ENCODE data around the gene KCNA2. TPM values are rescaled to one million over a fixed set of nuclear protein-coding genes. Genes with fewer than 3 reads are reported as not detected.

The KCNA2 gene
- total RNA-seq, 2 experiments from 2014 or later, result 1.4 to 2.2 TPM

DNA sequence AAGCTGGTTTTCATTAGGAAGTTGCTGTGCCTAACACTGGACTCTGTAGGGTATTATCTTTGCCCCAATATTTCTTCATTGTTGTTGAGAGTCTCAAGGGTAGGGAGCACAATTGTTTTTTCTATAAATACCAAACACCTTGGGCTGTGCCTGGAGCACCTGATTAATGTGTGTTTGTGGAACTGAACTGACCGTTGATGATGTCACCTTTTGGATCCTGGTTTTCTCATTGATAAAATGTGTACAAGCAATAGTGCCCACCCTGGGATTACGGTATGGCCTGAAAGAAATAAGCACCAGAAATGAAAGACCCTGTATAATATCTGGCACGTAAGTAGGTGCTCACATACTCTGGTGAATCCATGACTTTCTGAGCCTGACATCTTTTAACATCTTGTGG lies 39.3 kb downstream of the KCNA2 start:
- Mint-ChIP-seq H3K27ac (no peak overlapping the region), H3K27me3 (ENCODE audit: low read depth) (peaks cover 31% of the 10 kb centered on the region), H3K4me1 (ENCODE audit: low read depth) (no peaks in the 10 kb centered on the region), H3K4me3 (no peak overlapping the region), H3K36me3 (ENCODE audit: low read depth) (no peaks in the 10 kb centered on the region), H3K9me3 (ENCODE audit: insufficient read depth) (no peaks in the 10 kb centered on the region)
- DNase-seq, result no peak
- ATAC-seq, result no peak
- ChIA-PET POLR2A (no interaction called here), CTCF (interaction anchor here (2.3 kb wide), 1 partner anchor 53 kb away, joined by 9 read pairs; no protein-coding TSS in a partner anchor)

DNA sequence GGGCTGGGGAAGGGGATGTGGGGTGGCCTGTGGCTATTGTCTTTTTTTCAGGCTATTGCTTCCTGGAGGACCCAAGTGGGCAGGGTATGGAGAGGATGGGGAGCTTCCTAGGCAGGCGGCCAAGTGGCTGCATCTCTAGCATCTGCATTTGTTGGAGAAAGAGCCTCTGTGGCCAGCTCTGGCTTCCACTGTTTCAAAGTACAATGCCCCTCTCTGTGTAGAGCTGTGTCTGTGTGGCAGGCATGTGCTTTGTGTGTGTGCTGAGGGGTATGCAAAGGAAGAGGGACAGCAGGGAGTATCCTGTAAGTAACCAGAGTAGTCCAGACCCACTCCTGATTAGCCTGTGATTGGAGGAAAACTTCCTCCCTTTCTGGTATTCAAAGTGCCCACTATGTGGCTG lies 40.6 kb downstream of the KCNA2 start:
- no peak overlapping the region for H3K4me3 Mint-ChIP-seq

DNA sequence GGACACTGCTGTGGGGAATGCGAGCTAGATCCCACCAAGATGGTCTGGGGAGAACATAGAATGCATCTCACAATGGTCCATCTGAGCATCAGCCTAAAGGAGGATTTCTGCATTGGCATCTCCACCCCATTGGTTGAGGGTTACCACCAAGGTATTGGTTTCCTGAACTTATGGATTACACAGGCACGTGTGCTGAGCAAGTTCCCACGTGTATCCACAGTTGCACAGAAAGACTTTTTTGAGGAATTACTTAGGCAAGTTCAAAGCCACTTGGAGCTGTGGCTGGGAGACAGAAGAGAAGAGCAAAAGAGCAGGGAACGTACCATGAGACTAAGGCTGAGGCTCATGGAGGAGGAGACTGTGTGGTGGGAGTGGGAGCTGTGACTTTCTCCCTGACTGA lies 43.1 kb downstream of the KCNA2 start:
- H3K9me3 Mint-ChIP-seq (ENCODE audit: insufficient read depth), result no peaks in the 10 kb centered on the region
- no peaks in the 10 kb centered on the region for H3K4me1 Mint-ChIP-seq (ENCODE audit: low read depth)
- no peak overlapping the region for H3K4me3 Mint-ChIP-seq
- ATAC-seq, result no peak
- H3K36me3 Mint-ChIP-seq (ENCODE audit: low read depth), result no peaks in the 10 kb centered on the region
- CTCF ChIA-PET, result interaction anchor here (0.8 to 2.2 kb wide), 3 partner anchors 8 to 67 kb away, joined by 3 to 10 read pairs (median 3); no protein-coding TSS in a partner anchor
- DNase-seq, result no peak
- POLR2A ChIA-PET, result interaction anchor here (1.1 kb wide), 1 partner anchor 11 kb away, joined by 3 read pairs; no protein-coding TSS in a partner anchor
- no peak overlapping the region for H3K27ac Mint-ChIP-seq
- peaks cover 22% of the 10 kb centered on the region for H3K27me3 Mint-ChIP-seq (ENCODE audit: low read depth)

More for the DNA sequence above, 40.6 kb downstream of the KCNA2 start:
- peaks cover 23% of the 10 kb centered on the region for H3K27me3 Mint-ChIP-seq (ENCODE audit: low read depth)
- H3K4me1 Mint-ChIP-seq (ENCODE audit: low read depth), result no peaks in the 10 kb centered on the region
- ATAC-seq (no peak), DNase-seq (no peak)
- no peaks in the 10 kb centered on the region for H3K9me3 Mint-ChIP-seq (ENCODE audit: insufficient read depth)
- ChIA-PET CTCF (interaction anchor here (2.2 kb wide), 1 partner anchor 70 kb away, joined by 10 read pairs; no protein-coding TSS in a partner anchor), POLR2A (no interaction called here)
- no peak overlapping the region for H3K27ac Mint-ChIP-seq
- H3K36me3 Mint-ChIP-seq (ENCODE audit: low read depth), result no peaks in the 10 kb centered on the region

DNA sequence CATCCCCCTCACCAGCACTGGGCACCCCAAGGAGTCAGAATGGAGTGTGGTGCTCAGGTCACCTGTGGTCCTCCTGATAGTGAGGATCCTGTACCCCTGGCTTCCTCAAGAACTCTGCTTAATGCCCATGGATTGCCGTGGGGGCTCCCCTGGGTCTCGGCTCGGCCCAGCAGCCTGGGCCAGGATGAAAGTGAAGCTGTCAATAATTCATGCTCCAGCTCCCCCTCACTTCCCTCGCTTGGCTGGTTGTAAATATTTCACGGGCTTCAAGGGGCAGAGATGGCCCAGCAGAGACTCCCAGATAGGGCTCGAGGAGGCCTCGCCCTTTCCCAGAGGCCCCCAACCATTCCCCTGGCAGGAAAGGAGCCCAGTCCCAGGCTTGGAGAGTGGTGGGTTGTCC lies 44.6 kb downstream of the KCNA2 start:
- H3K9me3 Mint-ChIP-seq (ENCODE audit: insufficient read depth), result no peaks in the 10 kb centered on the region
- peaks cover 24% of the 10 kb centered on the region for H3K27me3 Mint-ChIP-seq (ENCODE audit: low read depth)
- ATAC-seq, result no peak
- no peak for DNase-seq
- no peak overlapping the region for H3K4me3 Mint-ChIP-seq
- no peaks in the 10 kb centered on the region for H3K36me3 Mint-ChIP-seq (ENCODE audit: low read depth)
- no peaks in the 10 kb centered on the region for H3K4me1 Mint-ChIP-seq (ENCODE audit: low read depth)
- ChIA-PET POLR2A (no interaction called here), CTCF (interaction anchor here (0.8 kb wide), 1 partner anchor 219 kb away, joined by 3 read pairs; no protein-coding TSS in a partner anchor)
- no peak overlapping the region for H3K27ac Mint-ChIP-seq

DNA sequence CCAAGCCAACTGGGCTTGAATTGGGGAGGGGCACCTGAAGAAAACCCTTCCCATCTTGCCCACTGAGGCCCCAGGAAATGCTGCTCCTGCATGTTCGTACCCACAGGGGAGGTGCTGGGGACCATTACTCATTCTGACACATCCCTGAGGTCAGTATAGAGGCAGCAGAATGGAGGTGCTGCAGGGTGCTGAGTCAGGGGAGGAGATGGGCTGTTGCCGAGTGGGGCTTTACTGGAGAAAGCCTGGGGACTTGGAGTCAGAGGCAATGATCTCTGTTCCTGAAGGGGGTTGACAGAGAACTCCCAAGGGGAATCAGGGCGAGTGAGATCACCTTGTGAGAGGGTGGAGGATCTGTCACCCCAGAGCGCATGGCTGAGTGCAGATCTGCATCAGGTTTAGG lies 47.0 kb downstream of the KCNA2 start:
- H3K9me3 Mint-ChIP-seq (ENCODE audit: insufficient read depth), result no peaks in the 10 kb centered on the region
- H3K36me3 Mint-ChIP-seq (ENCODE audit: low read depth), result no peaks in the 10 kb centered on the region
- H3K4me1 Mint-ChIP-seq (ENCODE audit: low read depth), result peaks cover 2% of the 10 kb centered on the region
- H3K27me3 Mint-ChIP-seq (ENCODE audit: low read depth), result peaks cover 38% of the 10 kb centered on the region
- no peak overlapping the region for H3K27ac Mint-ChIP-seq
- H3K4me3 Mint-ChIP-seq, result no peak overlapping the region
- DNase-seq, result no peak
- POLR2A ChIA-PET, result no interaction called here
- CTCF ChIA-PET, result no interaction called here
- no peak for ATAC-seq

DNA sequence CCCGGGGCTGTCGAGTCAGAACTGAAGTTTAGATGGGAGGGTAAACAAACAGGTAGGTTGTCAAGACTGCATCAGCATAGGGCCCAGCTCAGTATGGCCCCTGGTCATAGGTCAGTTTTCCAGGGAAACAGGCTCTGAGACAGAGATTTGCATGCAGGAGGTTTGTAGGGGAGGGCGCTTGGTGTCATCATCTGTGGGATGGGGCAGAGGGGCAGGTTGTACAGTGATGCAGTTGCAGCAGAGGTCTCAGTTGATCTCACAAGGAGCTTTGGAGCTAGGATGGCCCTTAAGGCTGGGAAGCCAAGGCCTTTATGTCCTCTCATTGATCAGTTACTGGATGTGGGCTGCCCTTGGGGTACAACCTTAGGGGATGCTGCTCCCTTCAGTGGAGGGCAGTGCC lies 48.7 kb downstream of the KCNA2 start:
- DNase-seq (no peak), ATAC-seq (no peak)
- Mint-ChIP-seq H3K4me3 (no peak overlapping the region), H3K4me1 (ENCODE audit: low read depth) (peaks cover 2% of the 10 kb centered on the region), H3K9me3 (ENCODE audit: insufficient read depth) (no peaks in the 10 kb centered on the region), H3K27ac (no peak overlapping the region), H3K36me3 (ENCODE audit: low read depth) (no peaks in the 10 kb centered on the region), H3K27me3 (ENCODE audit: low read depth) (peaks cover 50% of the 10 kb centered on the region)
- CTCF ChIA-PET, result interaction anchor here (0.8 to 4.3 kb wide), 5 partner anchors 37 to 224 kb away, joined by 3 to 44 read pairs (median 9); no protein-coding TSS in a partner anchor
- POLR2A ChIA-PET, result no interaction called here

DNA sequence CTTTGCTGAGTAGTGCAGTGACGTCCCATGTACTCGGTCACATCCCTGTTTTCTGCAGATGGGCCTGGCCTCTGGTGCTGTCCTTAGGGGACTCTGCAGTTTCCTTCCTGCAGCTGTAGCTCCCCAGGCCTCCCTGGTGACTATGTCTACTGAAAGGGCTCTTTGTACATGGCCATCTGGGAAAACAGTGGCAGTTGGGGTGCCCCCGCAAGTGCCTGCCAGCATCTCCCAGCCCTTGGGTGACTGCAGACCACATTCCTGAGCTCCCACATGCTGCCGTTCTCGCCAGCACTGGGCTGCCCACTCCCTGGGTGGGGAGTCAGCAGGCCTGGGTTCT lies 49.7 kb downstream of the KCNA2 start:
- CTCF ChIA-PET, result interaction anchor here (1.0 to 4.3 kb wide), 10 partner anchors 14 to 225 kb away, joined by 3 to 44 read pairs (median 6); partner anchors contain the start of gene KCNA2

DNA sequence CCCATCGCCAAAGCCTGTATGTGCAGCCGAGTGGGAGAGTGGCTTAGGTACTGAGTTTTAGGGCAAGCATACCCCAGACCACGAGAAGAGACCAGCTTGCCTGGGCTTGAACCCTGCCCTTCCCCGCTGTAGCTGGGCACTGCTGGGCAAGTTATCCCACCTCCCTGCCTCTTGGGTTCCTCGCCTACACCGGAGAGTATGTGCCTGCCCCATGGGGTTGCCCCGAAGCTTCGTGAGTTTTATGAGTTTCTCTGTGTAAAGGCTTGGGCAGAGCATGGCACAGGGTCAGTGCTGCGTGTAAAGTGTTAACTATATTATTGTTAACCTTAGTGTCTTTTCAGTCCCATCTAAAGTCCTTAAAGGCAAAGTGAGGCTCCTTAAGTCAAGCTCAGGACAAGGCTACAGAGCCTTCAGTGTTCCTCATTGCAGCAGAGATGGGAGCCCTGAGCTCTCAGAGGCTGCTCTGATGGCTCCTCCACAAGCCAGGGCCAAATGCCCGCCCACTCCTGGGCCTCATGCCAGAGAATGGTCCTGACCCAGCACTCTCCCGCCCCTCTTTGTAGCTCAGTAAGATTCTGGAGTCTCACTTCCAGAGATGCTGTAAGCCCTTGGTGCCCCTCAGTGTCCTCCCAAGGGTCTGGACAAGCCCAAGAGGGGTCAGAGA lies 50.2 kb downstream of the KCNA2 start:
- Mint-ChIP-seq H3K4me3 (no peak overlapping the region), H3K36me3 (ENCODE audit: low read depth) (no peaks in the 10 kb centered on the region), H3K4me1 (ENCODE audit: low read depth) (peaks cover 2% of the 10 kb centered on the region), H3K27ac (no peak overlapping the region), H3K27me3 (ENCODE audit: low read depth) (peaks cover 51% of the 10 kb centered on the region), H3K9me3 (ENCODE audit: insufficient read depth) (no peaks in the 10 kb centered on the region)
- peak; percentile 19 for ATAC-seq
- ChIA-PET POLR2A (no interaction called here), CTCF (interaction anchor here (0.6 to 4.3 kb wide), 26 partner anchors 9 to 436 kb away, joined by 3 to 44 read pairs (median 4); partner anchors contain the start of gene KCNA2)
- no peak for DNase-seq

More for the DNA sequence above, 49.7 kb downstream of the KCNA2 start:
- Mint-ChIP-seq H3K9me3 (ENCODE audit: insufficient read depth) (no peaks in the 10 kb centered on the region), H3K4me1 (ENCODE audit: low read depth) (peaks cover 2% of the 10 kb centered on the region), H3K27ac (no peak overlapping the region), H3K4me3 (no peak overlapping the region), H3K27me3 (ENCODE audit: low read depth) (peaks cover 50% of the 10 kb centered on the region), H3K36me3 (ENCODE audit: low read depth) (no peaks in the 10 kb centered on the region)
- ATAC-seq (no peak), DNase-seq (no peak)
- POLR2A ChIA-PET, result no interaction called here

DNA sequence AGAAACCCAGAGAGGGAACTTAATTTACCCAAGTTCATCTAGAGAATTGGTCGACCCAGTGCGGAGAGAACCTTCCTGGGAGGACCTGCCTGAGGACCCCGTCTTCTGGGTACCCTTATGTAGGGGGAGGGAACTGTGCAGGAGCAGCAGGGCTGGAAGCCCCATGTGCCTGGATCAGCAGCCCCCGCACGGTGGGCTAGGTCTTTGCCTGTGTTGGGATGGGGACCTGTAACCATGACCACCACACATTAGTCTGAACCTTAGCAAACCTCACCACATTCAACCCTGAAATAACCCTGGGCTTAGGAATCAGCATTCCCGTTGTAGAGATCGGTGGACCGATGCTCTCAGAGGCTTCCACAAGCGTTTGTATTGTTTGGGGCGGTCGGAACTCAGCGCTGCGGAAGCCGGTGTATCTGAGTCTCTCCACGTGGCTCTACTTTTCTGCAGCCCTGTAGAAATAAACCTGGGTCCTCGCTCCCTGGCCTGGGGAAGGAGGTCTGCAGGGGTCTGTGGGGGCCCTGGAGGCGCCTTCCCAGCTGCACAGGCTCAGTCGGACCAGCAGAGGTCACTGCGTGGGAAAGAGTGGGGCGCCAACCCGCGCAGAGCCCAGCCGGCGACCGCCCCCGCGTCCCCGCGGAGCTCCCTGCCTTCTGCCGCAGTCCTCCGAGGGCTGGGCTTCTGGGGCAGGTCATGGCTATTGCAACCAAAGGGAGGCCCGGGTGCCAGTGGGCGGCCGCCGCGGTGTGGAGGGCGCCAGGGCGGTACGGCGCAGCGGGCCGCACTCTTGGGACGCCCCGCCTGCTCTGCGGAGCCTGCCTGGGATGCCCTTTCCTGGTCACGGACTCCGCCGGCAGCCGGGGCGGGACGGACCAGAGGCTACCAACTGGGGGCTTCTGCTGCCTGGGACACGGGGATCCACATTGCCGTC lies 51.0 kb downstream of the KCNA2 start:
- DNase-seq, result peak; percentile 62
- POLR2A ChIA-PET, result no interaction called here
- CTCF ChIA-PET, result interaction anchor here (0.6 to 4.3 kb wide), 27 partner anchors 8 to 437 kb away, joined by 3 to 44 read pairs (median 4); partner anchors contain the start of gene KCNA2
- Mint-ChIP-seq H3K4me3 (no peak overlapping the region), H3K27me3 (ENCODE audit: low read depth) (peaks cover 51% of the 10 kb centered on the region), H3K27ac (no peak overlapping the region), H3K9me3 (ENCODE audit: insufficient read depth) (no peaks in the 10 kb centered on the region), H3K4me1 (ENCODE audit: low read depth) (peaks cover 2% of the 10 kb centered on the region), H3K36me3 (ENCODE audit: low read depth) (no peaks in the 10 kb centered on the region)
- ATAC-seq, result peak; percentile 84

DNA sequence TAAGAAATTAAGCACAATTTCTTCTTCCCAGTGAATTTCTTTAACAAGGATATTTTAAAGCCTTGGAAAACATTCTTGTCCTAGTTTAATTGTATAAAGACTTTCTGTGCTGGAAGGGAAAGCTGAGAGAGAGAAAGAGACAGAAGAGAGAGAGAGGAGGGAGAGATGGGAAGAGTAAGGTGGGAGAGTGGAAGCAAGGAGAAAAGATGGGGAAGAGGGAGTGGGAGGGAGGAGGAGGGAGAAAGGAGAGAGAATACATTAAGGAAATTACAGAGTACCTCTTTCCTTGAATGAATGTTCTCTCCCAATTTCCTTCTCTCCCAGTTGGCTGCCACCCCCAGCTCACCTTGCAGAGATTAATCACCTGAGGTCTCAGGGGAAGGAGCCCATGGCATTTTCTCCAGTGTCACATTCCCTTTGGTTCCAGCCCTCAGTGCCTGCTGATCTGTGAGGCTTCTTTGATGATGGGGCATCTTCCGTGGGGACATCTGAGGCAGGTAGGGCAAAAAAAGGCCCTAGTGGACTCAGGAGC lies 54.8 kb downstream of the KCNA2 start:
- H3K27ac Mint-ChIP-seq, result no peak overlapping the region
- no peak for DNase-seq
- H3K36me3 Mint-ChIP-seq (ENCODE audit: low read depth), result no peaks in the 10 kb centered on the region
- H3K9me3 Mint-ChIP-seq (ENCODE audit: insufficient read depth), result no peaks in the 10 kb centered on the region
- CTCF ChIA-PET, result no interaction called here
- peaks cover 2% of the 10 kb centered on the region for H3K4me1 Mint-ChIP-seq (ENCODE audit: low read depth)
- H3K4me3 Mint-ChIP-seq, result no peak overlapping the region
- POLR2A ChIA-PET, result no interaction called here
- no peak for ATAC-seq
- H3K27me3 Mint-ChIP-seq (ENCODE audit: low read depth), result peaks cover 32% of the 10 kb centered on the region

DNA sequence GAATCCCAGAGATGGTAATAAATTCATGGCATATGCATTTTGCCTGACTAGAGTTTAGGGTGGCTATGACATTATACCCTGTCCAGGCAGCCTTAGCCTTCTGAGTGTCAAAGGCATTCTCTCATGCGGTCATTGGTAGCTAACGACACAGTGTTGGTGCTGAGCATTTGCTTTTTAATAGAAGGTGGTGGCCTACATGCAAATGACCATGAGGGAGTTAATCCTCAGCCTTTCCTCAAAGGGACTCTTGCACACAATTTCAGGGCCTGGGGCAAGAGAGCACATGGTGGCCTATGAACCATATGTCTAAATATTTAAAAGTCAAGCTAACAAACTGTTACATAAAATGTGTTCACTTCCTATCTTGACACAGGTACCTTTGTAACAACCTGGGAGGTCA lies 56.3 kb downstream of the KCNA2 start:
- H3K4me1 Mint-ChIP-seq (ENCODE audit: low read depth), result no peaks in the 10 kb centered on the region
- H3K27me3 Mint-ChIP-seq (ENCODE audit: low read depth), result peaks cover 27% of the 10 kb centered on the region
- H3K9me3 Mint-ChIP-seq (ENCODE audit: insufficient read depth), result no peaks in the 10 kb centered on the region
- no peak overlapping the region for H3K4me3 Mint-ChIP-seq
- H3K27ac Mint-ChIP-seq, result no peak overlapping the region
- ChIA-PET CTCF (interaction anchor here (0.8 to 1.6 kb wide), 2 partner anchors 174 to 216 kb away, joined by 3 to 4 read pairs; no protein-coding TSS in a partner anchor), POLR2A (no interaction called here)
- no peak for DNase-seq
- ATAC-seq, result no peak
- H3K36me3 Mint-ChIP-seq (ENCODE audit: low read depth), result no peaks in the 10 kb centered on the region

Measured in activated CD8-positive, alpha-beta T cell treated with anti-CD3 and anti-CD28 coated beads, Interleukin-2, amount 10 ng/mL, durations not matched to agents 7 days and 5 days (primary cell).